GM12878 (cell line): Measurements from ENCODE around the gene TAOK2. TPM values are rescaled to one million over a fixed set of nuclear protein-coding genes. Genes with fewer than 3 reads are reported as not detected.

Experiments
- BACH1 ChIP-seq: fragments of 450-650 bp; IDR thresholded peaks from 2 replicates; pipeline ENCODE4 v1.6.1; 2017; ENCODE audit warnings: mild to moderate bottlenecking, borderline replicate concordance
- BCL11A ChIP-seq: IDR thresholded peaks from 2 replicates; pipeline ENCODE4 v1.6.1; 2011; ENCODE audit warnings: low read depth, low read length
- DPF2 ChIP-seq: fragments of 450-650 bp; IDR thresholded peaks from 2 replicates; pipeline ENCODE4 v1.6.1; 2017; ENCODE audit warnings: mild to moderate bottlenecking
- E4F1 ChIP-seq: fragments of 450-650 bp; IDR thresholded peaks from 2 replicates; pipeline ENCODE4 v1.6.1; 2018; ENCODE audit warnings: borderline replicate concordance, mild to moderate bottlenecking; ENCODE audit not compliant: partially characterized antibody
- EGR1 ChIP-seq, 2 experiments: IDR thresholded peaks; 1 replicate in 1 of 2; 2 replicates in 1 of 2; pipeline ENCODE4 v1.6.1; 2011 to 2012; ENCODE audit warnings: low read depth in 2 of 2, low read length in 2 of 2, borderline replicate concordance in 1 of 2, mild to moderate bottlenecking in 1 of 2, moderate library complexity in 1 of 2
- FOXM1 ChIP-seq: IDR thresholded peaks from 2 replicates; pipeline ENCODE4 v1.6.1; 2012; ENCODE audit warnings: low read depth, mild to moderate bottlenecking, inconsistent platforms, low read length, moderate library complexity
- HDAC6 ChIP-seq: fragments of 200-600 bp; sonication (generic); IDR thresholded peaks from one replicate; pipeline ENCODE4 v1.8.0; 2017; ENCODE audit warnings: antibody characterized with exemption; ENCODE audit not compliant: unreplicated experiment
- KAT2A ChIP-seq: conservative IDR thresholded peaks from 2 replicates; pipeline ENCODE4 v1.6.1; 2011; ENCODE audit warnings: low read depth, low read length; ENCODE audit not compliant: control insufficient read depth
- LARP7 ChIP-seq: fragments of 450-650 bp; IDR thresholded peaks from 2 replicates; pipeline ENCODE4 v1.6.1; 2017; ENCODE audit warnings: mild to moderate bottlenecking
- MTA2 ChIP-seq: fragments of 450-650 bp; IDR thresholded peaks from 2 replicates; pipeline ENCODE4 v1.6.1; 2016; ENCODE audit warnings: low read depth, mild to moderate bottlenecking, moderate library complexity
- MXI1 ChIP-seq: fragments of 150-350 bp; IDR thresholded peaks from 2 replicates; pipeline ENCODE4 v1.6.1; 2011; ENCODE audit warnings: low read depth, mild to moderate bottlenecking, inconsistent platforms, low read length, improper control_type of control experiment
- NKRF ChIP-seq: fragments of 450-650 bp; conservative IDR thresholded peaks from 2 replicates; pipeline ENCODE4 v1.6.1; 2017; ENCODE audit warnings: mild to moderate bottlenecking, moderate library complexity
- PAX5 ChIP-seq: IDR thresholded peaks from 2 replicates; pipeline ENCODE4 v1.6.1; 2011; ENCODE audit warnings: low read depth, low read length, borderline replicate concordance
- PBX3 ChIP-seq: IDR thresholded peaks from 2 replicates; pipeline ENCODE4 v1.6.1; 2011; ENCODE audit warnings: mild to moderate bottlenecking, low read depth, low read length, moderate library complexity; ENCODE audit not compliant: insufficient replicate concordance
- POU2F2 ChIP-seq: IDR thresholded peaks from 3 replicates; pipeline ENCODE4 v1.6.1; 2011; ENCODE audit warnings: low read depth, mild to moderate bottlenecking, low read length, borderline replicate concordance
- RAD51 ChIP-seq: fragments of 450-650 bp; IDR thresholded peaks from 2 replicates; pipeline ENCODE4 v1.6.1; 2016; ENCODE audit warnings: moderate library complexity, mild to moderate bottlenecking, inconsistent platforms
- RELA ChIP-seq: fragments of 450-650 bp; IDR thresholded peaks from 2 replicates; pipeline ENCODE4 v1.8.0; 2014; ENCODE audit warnings: borderline replicate concordance; ENCODE audit not compliant: partially characterized antibody
- SP1 ChIP-seq: IDR thresholded peaks from one replicate; pipeline ENCODE4 v1.6.1; 2011; ENCODE audit warnings: low read depth, low read length
- SREBF1 ChIP-seq: IDR thresholded peaks from 2 replicates; pipeline ENCODE4 v1.6.1; 2012; ENCODE audit warnings: mild to moderate bottlenecking, low read length
- YBX1 ChIP-seq: fragments of 450-650 bp; IDR thresholded peaks from 2 replicates; pipeline ENCODE4 v1.6.1; 2016; ENCODE audit warnings: antibody characterized with exemption
- YY1 ChIP-seq: IDR thresholded peaks from 2 replicates; pipeline ENCODE4 v1.6.1; 2011; ENCODE audit warnings: low read depth, mild to moderate bottlenecking, low read length
- polyA plus RNA-seq, 11 experiments: library from polyadenylated mRNA; depleted of rRNA in 4 of 11; unstranded in 6 of 11; stranded (reverse) in 5 of 11; fragments of >200 nt; fragmentation: Nextera tagmentation in 4 of 11; fragmentation: Illumina TruSeq in 1 of 11; extraction: Ambion mirVana in 4 of 11; extraction: Trizol in 1 of 11; gene quantifications; 1 replicate in 1 of 11; 2 replicates in 10 of 11; pipeline versions ENCODE4 v1.2.1 to v1.2.3, GENCODE V29; 2011 to 2016; ENCODE audit warnings: inconsistent platforms in 2 of 11, missing spikeins in 2 of 11, low read depth in 1 of 11
- total RNA-seq, 4 experiments: library from RNA; depleted of rRNA in 3 of 4; stranded (reverse); fragments of >200 nt in 3 of 4; fragmentation: Illumina TruSeq in 1 of 4; extraction: Trizol in 1 of 4; gene quantifications; 2 replicates each; pipeline versions ENCODE4 v1.2.1 to v1.2.3, GENCODE V29; 2013 to 2021
- TF ChIP-seq, protein P1 (sequence below): IDR thresholded peaks from 2 replicates; pipeline ENCODE4 v1.6.1; 2012; ENCODE audit warnings: low read length, inconsistent platforms

Gene TAOK2
- total and polyA plus RNA-seq, 10 of the 15 experiments (the other 5 are each of a cell fraction or from before 2014, with no cell fraction given): 0.14 to 40.2 (median 11.6) TPM

DNA sequence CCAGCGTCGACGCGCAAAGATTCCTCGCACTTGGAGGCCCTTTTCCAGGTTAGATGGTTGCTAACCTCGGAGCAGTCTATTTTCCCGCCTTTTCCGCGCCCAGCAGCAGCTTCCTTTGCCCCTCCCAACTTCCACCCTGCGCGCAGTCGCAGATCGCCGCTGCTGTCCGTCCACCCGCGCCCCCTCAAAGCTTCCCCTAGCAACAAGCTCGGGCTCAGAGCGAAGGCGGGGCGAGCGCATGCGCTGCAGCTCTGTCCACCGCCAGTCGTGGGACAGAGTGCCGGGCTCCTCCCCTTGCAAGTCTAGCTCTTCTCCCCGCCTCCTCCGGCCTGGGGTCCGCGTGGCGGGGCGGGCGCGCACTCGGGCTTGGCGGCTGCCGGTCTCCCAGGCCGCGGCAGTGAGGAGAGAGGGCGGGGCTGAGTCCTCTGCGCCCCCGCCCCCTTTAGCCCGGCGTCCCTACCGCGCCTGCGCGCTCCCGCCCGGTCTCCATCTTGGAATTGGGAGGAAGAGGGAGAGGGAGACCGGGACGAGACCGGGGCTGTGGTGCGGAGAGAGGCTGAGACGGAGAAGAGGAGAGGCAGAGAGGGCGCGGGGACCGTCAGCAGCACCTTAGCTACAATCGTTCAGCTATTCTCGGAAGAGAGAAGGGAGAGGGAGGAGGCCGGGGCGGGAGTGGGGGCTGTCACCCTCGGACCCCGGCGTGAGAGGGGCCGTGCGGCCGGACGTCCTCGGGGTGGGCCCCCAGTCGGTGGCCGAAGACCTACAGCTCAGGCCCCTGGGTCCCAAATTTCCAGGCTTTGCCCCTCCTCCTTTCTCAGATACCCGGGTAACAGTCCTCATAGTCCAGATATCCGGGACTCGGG, at the start of gene TAOK2 (continued):
- TF ChIP-seq DPF2 (no peak), YY1 (peak; percentile 94), HDAC6 (no peak), NKRF (peak; percentile 58), SP1 (peak; percentile 53), YBX1 (no peak), POU2F2 (0 out of 3 replicates have a peak, but pooled peaks have one; percentile 24), SREBF1 (no peak), PBX3 (no peak), BACH1 (no peak; the same call in 1 of the 2 replicates), KAT2A (no peak), FOXM1 (no peak), LARP7 (no peak), MTA2 (no peak), MXI1 (peak; percentile 49; the same call in 1 of the 2 replicates), E4F1 (no peak), RAD51 (no peak), EGR1 (IDR thresholded peaks at IDR 0.05; ENCODE audit: borderline replicate concordance in 1 of 2, low read depth in 2 of 2, low read length in 2 of 2) (peak in 1 of 2 experiments; percentile 90; a peak in 2 of 3 replicates), BCL11A (no peak), PAX5 (peak; percentile 31; the same call in 1 of the 2 replicates), RELA (no peak)
- TF ChIP-seq, protein P1, sequence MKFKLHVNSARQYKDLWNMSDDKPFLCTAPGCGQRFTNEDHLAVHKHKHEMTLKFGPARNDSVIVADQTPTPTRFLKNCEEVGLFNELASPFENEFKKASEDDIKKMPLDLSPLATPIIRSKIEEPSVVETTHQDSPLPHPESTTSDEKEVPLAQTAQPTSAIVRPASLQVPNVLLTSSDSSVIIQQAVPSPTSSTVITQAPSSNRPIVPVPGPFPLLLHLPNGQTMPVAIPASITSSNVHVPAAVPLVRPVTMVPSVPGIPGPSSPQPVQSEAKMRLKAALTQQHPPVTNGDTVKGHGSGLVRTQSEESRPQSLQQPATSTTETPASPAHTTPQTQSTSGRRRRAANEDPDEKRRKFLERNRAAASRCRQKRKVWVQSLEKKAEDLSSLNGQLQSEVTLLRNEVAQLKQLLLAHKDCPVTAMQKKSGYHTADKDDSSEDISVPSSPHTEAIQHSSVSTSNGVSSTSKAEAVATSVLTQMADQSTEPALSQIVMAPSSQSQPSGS: no peak
